ENCODE data around the gene CD300LB. TPM values are rescaled to one million over a fixed set of nuclear protein-coding genes. Genes with fewer than 3 reads are reported as not detected.

Gene CD300LB
- total RNA-seq, 2 donors from 2014 or later: not detected

- Mint-ChIP-seq H3K4me3 (no peak overlapping the region), H3K27me3 (ENCODE audit: insufficient read depth) (peaks cover 33% of the 10 kb centered on the region)
Observed at GRCh38 chr17:74513987-74514631, 17.2 kb downstream of the CD300LB start.

GRCh38 chr17:74512624-74513091, 18.6 kb downstream of the CD300LB start:
- Histone ChIP-seq H3K9ac (ENCODE audit: extremely low read depth, low read length, poor library complexity, severe bottlenecking) (no peak overlapping the region), H3K9me3 (ENCODE audit: control insufficient read depth, low read length) (peaks cover 15% of the 10 kb centered on the region), H3K27ac (ENCODE audit: low read depth, low read length) (no peak overlapping the region), H3K36me3 (ENCODE audit: control insufficient read depth, insufficient read depth, low read length) (no peaks in the 10 kb centered on the region), H3K4me1 (ENCODE audit: control insufficient read depth, insufficient read depth, low read length) (no peaks in the 10 kb centered on the region), H3K27me3 (ENCODE audit: control insufficient read depth, insufficient read depth, low read length, poor library complexity, severe bottlenecking) (peaks cover 17% of the 10 kb centered on the region), H3K4me3 (ENCODE audit: low read length) (no peak overlapping the region)
- peaks cover 33% of the 10 kb centered on the region for H3K27me3 Mint-ChIP-seq (ENCODE audit: insufficient read depth)
- 85 to 98% methylated on average over 5 to 7 of the region's 7 CpGs for WGBS, 2 experiments (ENCODE audit: insufficient coverage in 1 of 2, insufficient read length in 1 of 2)
- H3K36me3 Mint-ChIP-seq (ENCODE audit: low read depth): peaks cover 9% of the 10 kb centered on the region
- peaks cover 19% of the 10 kb centered on the region for H3K9me3 Mint-ChIP-seq
- no peak for DNase-seq
- H3K27ac Mint-ChIP-seq: no peak overlapping the region
- no peak for TF ChIP-seq CTCF (conservative IDR thresholded peaks at IDR 0.05)
- no peaks in the 10 kb centered on the region for H3K4me1 Mint-ChIP-seq
- no peak overlapping the region for H3K4me3 Mint-ChIP-seq

More at GRCh38 chr17:74513987-74514631, 17.2 kb downstream of the CD300LB start:
- Mint-ChIP-seq H3K36me3 (ENCODE audit: low read depth) (peaks cover 9% of the 10 kb centered on the region), H3K4me1 (no peaks in the 10 kb centered on the region), H3K27ac (peak overlapping the region; percentile 95), H3K9me3 (peaks cover 22% of the 10 kb centered on the region)
- H3K9me3 ChIP-seq (ENCODE audit: control insufficient read depth, low read length): peaks cover 15% of the 10 kb centered on the region
- no peak for TF ChIP-seq CTCF (conservative IDR thresholded peaks at IDR 0.05)
- H3K27ac ChIP-seq (ENCODE audit: low read depth, low read length): peak overlapping the region; percentile 45
- WGBS, 2 experiments (ENCODE audit: insufficient coverage in 1 of 2, insufficient read length in 1 of 2): 90 to 94% methylated on average over 3 of the region's 3 CpGs
- no peak overlapping the region for H3K9ac ChIP-seq (ENCODE audit: extremely low read depth, low read length, poor library complexity, severe bottlenecking)
- no peaks in the 10 kb centered on the region for H3K4me1 ChIP-seq (ENCODE audit: control insufficient read depth, insufficient read depth, low read length)
- DNase-seq: peak; percentile 88
- H3K4me3 ChIP-seq (ENCODE audit: low read length): no peak overlapping the region
- peaks cover 17% of the 10 kb centered on the region for H3K27me3 ChIP-seq (ENCODE audit: control insufficient read depth, insufficient read depth, low read length, poor library complexity, severe bottlenecking)
- H3K36me3 ChIP-seq (ENCODE audit: control insufficient read depth, insufficient read depth, low read length): no peaks in the 10 kb centered on the region

- H3K4me3 Mint-ChIP-seq: no peak overlapping the region
- H3K27ac Mint-ChIP-seq: no peak overlapping the region
- Histone ChIP-seq H3K4me3 (ENCODE audit: low read length) (no peak overlapping the region), H3K4me1 (ENCODE audit: control insufficient read depth, insufficient read depth, low read length) (no peaks in the 10 kb centered on the region), H3K27ac (ENCODE audit: low read depth, low read length) (no peak overlapping the region), H3K9me3 (ENCODE audit: control insufficient read depth, low read length) (peaks cover 15% of the 10 kb centered on the region), H3K27me3 (ENCODE audit: control insufficient read depth, insufficient read depth, low read length, poor library complexity, severe bottlenecking) (peaks cover 17% of the 10 kb centered on the region), H3K36me3 (ENCODE audit: control insufficient read depth, insufficient read depth, low read length) (no peaks in the 10 kb centered on the region), H3K9ac (ENCODE audit: extremely low read depth, low read length, poor library complexity, severe bottlenecking) (no peak overlapping the region)
- DNase-seq: no peak
- no peaks in the 10 kb centered on the region for H3K4me1 Mint-ChIP-seq
- TF ChIP-seq CTCF (conservative IDR thresholded peaks at IDR 0.05): no peak
- WGBS, 2 experiments (ENCODE audit: insufficient coverage in 1 of 2, insufficient read length in 1 of 2): 91 to 100% methylated on average over 1 to 2 of the region's 2 CpGs
- H3K9me3 Mint-ChIP-seq: peaks cover 19% of the 10 kb centered on the region
- H3K27me3 Mint-ChIP-seq (ENCODE audit: insufficient read depth): peaks cover 31% of the 10 kb centered on the region
- H3K36me3 Mint-ChIP-seq (ENCODE audit: low read depth): peaks cover 9% of the 10 kb centered on the region
Observed at GRCh38 chr17:74512036-74512435, 19.2 kb downstream of the CD300LB start.

Data from endodermal cell (in vitro differentiated cells).